NT2/D1 (cell line): ENCODE results near the gene CLEC16A.

Source experiments
- SUZ12 ChIP-seq: IDR thresholded peaks from 2 replicates; pipeline ENCODE4 v1.6.1; 2011; ENCODE audit not compliant: insufficient read length, insufficient read depth; ENCODE audit errors: extremely low read depth
- YY1 ChIP-seq: IDR thresholded peaks from 2 replicates; pipeline ENCODE4 v1.6.1; 2011; ENCODE audit not compliant: insufficient read length, insufficient read depth
- ZNF274 ChIP-seq: IDR thresholded peaks from 2 replicates; pipeline ENCODE4 v1.6.1; 2011; ENCODE audit warnings: mild to moderate bottlenecking, low read depth, low read length

GRCh38 chr16:11138769-11139325, 194.5 kb downstream of the CLEC16A start:
- TF ChIP-seq ZNF274 (no peak), SUZ12 (no peak), YY1 (no peak)
